HG02798 (cell line): Measurements from ENCODE around the gene OR6N2.

Experiments
- ATAC-seq: cut with Tn5 transposase; IDR thresholded peaks from one replicate; pipeline ENCODE4 v1.9.1; 2021; ENCODE audit warnings: mild to moderate bottlenecking; ENCODE audit not compliant: unreplicated experiment, poor library complexity

The OR6N2 gene, protein sequence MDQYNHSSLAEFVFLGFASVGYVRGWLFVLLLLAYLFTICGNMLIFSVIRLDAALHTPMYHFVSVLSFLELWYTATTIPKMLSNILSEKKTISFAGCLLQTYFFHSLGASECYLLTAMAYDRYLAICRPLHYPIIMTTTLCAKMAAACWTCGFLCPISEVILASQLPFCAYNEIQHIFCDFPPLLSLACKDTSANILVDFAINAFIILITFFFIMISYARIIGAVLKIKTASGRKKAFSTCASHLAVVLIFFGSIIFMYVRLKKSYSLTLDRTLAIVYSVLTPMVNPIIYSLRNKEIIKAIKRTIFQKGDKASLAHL

DNA sequence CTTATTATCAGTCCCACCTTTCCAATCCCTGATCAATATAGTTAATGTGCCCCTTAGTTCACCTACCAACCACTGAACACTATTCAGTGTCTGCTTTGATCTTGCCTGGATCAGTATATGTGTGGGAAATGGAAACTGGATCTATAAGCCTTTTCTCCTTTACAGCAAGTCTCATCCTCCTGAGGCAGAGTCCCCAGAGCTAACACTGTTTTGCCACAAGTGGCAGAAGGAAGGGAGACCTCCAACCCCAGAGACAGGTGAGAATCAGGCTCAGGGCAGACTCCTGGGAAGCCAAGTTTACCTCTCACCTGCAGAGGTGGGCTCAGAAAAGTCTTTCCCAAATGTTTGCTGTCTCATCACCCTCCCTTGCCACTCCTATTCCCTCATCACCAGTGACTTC is at the start of gene OR6N2:
TSS of gene OR6N2 (minus strand) at position 101 of the 400 bp plus-strand sequence. CDS start 3,569 bp downstream, outside the sequence.
- no peak for ATAC-seq

DNA sequence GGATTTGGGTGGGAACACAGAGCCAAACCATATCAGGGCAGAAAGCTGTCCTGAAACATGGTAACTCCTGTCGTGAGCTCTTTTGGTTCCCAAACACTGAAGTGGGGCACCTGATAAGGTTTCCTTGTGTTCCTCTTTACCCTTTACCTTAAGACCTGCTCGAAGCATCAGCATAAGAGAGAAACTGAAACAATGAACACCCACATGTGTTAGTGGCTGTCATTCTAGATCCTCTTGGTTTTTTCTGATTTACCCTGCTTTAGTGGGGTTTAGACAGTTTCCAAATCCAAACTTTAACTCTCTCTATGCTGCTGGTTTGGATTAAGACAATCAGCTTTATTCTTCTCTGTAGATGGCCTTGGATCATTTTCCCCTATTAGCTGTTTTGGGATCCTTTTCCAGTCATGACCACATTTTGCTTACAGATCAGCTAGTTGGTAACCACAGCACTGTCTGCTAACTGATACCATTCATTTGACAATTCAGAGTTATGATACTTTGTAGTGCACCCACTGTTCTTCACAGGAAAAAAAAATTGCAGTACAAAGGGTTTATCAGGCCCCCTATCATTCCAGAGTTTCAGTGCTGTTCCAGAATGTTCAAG is 49.2 kb upstream of the OR6N2 start:
- ATAC-seq, result peak; percentile 74

DNA sequence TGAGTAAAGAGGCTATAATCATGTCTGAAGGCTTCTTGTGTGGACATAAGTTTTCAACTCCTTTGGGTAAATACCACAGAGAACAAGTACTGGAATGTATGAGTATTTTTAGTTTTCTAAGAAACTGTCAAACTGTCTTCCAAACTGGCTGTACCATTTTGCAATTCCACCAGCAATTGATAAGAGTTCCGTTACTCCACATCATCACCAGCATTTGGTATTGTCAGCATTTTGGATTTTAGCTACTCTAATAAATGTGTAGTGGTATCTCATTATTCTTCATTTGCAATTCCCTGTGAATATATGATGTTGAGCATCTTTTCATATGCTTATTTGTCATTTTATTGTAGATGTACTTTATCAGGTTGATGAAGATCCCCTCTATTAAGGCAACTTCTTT is 40.7 kb upstream of the OR6N2 start:
- ATAC-seq, result no peak

DNA sequence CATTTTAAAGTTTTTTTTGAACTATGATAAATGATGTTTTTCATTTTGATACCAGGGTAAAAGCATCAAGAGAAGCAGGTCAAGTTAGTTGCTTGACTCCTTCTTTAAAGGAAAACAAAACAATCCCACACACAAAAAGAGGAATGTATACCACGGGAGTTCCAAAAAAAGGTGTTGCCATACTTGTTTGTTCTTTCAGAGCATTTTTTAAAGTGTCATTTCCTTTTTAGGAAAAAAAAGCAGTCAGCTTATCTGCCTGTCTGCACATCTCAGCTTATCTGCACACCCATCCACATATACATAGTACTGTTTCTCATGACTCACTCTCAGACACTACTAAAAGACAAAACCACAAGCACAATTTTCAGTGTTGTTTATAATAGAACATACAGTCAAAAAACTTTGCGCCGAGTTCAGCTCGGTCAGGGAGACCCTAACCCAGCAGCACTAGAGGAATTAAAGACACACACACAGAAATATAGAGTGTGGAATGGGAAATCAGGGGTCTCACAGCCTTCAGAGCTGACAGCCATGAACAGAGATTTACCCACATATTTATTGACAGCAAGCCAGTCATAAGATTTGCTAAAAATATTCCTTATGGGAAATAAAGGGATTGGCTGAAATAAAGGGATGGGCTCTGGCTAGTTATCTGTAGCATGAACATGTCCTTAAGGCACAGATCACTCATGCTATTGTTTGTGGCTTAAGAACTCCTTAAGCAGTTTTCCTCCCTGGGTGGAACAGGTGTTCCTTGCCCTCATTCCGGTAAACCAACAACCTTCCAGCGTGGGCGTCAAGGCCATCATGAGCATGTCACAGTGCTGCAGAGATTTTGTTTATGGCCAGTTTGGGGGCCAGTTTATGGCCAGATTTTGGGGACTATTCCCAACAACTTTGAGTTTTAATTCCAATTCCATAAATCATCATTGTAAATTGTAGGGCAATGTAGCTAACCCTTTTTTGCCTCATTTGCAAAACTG is 38.7 kb upstream of the OR6N2 start:
- peak; percentile 94 for ATAC-seq

DNA sequence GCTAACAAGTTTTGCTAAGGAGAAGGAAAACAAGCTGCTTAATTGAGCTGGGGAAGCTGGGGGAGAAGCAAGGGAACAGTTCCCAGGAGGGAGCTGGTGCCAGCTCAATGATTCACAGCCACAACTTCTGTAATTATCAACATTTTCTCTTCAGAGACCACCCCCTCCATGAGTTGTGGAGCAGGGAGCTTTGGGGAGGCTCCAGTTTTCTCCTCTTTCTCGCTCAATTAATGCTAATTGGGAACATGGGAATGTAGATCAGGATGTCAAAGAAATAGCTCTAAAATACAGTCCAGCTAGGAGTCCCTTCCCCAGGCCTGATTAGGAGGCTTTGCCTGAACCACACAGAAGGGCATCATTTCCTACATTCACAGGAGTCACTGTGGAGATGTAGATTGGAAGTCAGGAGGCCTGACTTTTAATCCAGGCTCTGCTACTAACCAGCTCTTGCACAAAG is 38.0 kb upstream of the OR6N2 start:
- no peak for ATAC-seq

DNA sequence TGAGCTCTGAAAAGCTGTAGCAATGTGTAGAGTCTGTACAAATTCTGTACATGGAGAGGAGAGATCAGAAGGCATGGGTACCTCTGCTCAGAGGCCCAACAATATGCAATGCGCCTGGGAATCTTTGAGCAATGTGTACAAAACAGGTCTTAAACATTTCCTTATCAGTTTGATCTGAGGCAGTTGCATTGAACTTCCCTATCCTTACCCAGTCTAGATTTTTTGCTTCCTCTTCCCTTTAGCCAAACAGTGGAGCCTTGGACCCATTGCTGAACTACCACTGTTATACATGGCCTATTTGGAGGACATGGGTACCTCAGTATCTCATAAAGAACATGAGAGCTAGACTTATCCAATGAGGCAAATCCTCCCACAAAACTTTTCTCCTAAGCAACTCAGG is 37.6 kb upstream of the OR6N2 start:
- ATAC-seq, result no peak

DNA sequence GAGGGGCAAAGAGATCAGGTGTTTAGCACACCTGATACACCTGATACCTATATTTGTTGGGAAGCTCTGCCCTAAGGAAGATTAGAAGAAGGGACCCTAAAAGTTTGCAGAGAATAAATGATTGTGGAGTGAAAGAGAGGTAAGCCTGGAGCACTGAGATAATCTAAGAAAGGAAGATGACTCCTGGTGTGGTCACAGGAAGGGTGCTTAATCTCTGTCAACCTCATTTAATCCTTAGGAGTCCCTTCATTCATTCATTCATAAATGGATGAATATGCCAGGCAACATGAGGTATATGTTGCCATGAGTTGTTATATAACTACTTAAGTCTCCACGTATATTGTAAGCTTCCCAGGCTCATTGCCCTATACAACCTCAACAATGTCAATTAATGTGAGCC is 34.0 kb upstream of the OR6N2 start:
- ATAC-seq, result no peak

DNA sequence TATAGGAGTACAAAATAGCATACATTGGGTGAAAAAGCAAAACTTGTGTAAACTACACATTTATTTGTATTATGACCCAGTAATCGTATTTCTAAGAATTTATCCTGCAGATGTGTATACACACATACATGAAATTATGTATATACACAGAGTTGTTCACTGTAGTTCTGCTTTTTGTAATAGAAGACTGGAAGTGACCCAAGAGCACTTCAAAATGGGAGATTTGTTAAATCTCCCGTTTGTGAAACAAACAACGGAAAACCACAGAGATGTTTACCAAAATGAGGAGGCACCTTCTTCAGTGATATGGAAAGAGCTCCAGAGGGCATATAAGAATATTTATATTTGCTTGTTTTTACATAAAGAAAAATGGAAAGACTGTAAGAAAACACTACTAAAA is 32.2 kb upstream of the OR6N2 start:
- ATAC-seq, result no peak

DNA sequence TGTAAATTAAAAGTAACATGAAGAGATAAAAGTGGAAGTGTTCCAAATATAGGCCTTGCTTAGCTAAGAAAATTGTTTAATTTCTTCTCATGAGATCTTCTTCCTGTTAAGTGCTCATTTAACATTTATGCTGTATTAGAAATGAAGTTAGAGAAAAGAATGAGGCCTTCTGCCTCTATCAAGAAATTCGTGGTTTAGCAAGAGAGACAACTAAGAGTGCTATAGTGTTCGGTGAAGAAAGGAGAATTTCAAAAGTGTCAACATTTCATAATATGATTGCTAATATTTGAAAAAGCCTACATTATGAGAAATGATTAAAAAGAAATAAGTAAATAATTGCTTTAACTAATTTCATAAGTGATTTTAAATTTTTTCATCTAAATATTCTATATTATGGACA is 31.3 kb upstream of the OR6N2 start:
- ATAC-seq, result no peak

DNA sequence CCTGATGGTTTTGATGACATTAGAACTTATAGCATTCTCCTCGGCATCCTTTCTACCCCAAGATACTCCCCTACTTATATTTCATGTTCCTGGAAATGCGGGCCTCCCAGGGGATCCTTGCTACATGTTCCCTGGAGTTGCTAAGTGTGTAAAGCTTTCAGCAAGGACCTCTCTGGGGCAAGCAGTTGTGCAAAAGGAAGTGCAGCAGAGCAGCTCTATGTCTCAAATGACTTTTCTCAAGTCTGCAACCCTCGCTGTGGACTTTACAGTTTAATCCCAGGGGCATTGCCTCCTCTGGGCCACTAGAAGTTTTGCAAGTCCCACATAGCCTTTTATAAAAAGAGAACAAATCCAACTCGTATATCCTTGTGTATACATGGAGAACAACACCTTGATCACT is 29.3 kb upstream of the OR6N2 start:
- ATAC-seq, result no peak

DNA sequence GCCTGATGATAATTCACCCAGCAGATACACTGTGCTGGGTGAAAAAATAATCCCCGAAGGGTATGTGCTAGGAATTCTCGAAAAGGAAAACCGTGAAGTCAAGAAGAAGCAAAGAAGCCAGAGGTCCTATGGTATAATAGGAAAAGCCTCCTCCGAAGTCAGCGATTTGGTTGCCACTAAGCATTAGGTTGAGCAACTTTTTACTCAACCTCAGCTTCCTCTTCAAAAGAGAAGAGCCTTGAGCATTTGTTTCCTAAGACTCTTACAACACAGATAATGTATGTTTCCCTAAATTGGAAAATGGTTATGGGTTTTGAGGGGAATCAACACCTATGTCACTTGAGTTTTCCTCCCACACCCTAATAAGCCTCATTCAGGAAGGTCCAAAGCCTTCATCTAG is 28.9 kb upstream of the OR6N2 start:
- ATAC-seq, result no peak

DNA sequence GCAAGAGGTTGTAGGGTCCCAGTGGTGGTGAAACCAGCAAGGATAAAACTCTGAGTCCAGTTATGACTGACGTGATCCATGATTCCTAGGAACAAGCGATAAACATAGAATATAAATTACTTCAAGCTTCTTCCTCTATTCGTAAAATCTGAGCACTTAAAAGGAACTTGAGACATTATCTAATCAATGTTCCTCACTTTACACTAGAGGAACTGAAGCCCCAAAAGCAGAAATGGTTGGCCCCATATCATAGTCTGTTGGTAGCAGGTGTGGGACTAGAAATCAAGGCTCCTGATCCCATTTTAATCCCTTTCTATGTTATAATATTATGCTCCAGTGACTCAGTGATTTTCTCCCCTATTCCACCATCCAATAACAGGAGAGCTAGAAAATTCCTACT is 28.3 kb upstream of the OR6N2 start:
- ATAC-seq, result no peak

DNA sequence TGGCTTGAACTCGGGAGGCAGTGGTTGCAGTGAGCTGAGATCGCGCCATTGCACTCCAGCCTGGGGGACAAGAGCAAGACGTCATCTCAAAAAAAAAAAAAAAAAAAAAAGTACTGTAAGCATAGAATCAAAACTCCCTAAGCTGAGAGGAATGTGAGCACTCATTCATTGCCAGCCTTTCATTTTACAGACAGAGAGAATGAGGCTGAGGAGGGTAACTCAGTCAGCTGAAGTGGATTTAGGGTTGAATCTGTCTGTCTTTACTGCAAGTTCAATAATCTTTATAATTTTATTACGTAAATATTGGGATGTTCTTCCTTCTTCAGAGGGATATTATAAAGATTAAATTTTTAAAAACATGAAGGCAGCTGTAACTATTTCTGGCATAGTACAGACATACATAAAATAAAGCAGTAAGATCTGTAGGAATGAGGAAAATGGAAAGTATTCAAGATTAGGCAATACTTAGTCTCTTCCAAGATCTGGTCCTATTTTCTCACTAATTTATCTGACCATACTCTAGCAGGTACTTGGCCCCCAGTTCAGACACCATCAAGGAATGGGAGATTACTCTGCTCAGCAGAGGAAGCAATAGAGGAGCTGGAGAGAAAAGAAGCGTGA is 26.0 kb upstream of the OR6N2 start:
- ATAC-seq, result no peak

DNA sequence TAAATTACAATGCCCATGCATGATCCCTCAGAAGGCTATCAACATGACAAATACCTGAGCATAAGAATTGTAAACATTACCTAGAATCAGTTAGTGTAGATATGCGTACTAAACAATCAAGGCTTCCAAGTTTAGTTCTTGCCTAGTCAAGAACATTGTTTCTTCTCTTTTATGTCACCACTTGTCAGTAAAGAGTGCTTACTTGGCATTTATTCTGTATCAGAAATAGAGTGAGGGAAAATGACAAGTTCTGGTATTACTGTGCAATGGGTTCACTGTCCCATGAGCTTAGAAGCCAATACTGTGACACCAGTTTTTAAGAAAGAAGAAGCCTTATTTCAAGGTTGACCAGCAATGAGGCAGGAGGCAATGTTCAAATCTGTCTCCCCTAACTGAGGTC is 22.7 kb upstream of the OR6N2 start:
- no peak for ATAC-seq

DNA sequence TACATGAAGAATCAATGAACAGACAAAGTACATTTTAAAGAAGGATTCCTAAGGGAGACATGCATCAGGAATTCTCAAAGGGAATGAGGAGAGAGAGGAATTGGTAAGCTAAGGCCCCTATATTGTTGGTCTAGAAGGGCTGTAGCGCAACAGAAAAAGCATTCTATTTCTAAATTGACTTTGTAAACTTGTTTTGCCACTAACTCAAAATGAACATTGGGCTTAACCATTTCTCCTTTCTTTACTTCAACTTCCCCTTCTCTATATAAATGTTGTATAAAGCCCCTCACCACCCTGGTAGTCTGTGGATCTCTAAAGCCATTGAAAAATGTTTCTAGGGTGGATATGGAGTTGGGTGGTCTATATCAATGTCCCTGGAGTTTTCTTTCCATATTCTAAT is 20.4 kb upstream of the OR6N2 start:
- ATAC-seq, result no peak

DNA sequence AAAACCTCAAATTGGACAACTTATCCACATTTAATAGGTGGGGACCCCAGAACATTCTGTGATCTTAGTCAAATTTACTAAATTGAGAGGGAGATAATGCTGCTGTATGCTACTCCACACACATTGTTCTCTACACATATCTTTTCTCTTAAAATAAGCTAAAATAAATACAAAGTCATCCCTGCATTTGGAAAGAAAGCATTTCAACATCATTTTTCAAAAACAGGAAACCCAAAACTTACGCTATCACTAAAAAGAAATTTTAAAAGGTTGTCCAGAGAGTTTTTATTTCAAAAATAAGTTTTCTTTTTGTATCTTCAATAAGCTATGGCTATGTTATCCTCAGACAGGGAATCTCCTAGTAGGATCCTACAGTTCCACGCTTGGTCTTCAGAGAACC is 19.5 kb upstream of the OR6N2 start:
- no peak for ATAC-seq

DNA sequence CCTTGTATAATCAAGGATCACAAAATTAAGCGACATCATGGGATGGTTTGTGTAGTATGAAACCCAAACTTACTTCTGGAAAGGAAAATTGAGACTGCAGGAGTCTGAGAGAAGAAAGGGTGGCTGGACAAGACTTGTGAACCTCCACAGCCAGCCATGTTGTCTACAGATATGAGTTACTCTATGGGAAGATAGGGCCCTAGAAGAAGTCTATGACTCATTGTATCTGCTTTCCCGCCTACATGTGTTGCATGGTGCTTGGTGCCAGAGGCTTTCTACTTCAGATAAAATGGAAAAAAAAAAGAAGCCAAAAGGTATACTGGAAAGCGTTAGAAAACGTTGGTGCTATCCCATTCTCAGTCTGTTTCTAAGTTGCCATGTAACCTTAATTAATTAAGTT is 18.7 kb upstream of the OR6N2 start:
- no peak for ATAC-seq

DNA sequence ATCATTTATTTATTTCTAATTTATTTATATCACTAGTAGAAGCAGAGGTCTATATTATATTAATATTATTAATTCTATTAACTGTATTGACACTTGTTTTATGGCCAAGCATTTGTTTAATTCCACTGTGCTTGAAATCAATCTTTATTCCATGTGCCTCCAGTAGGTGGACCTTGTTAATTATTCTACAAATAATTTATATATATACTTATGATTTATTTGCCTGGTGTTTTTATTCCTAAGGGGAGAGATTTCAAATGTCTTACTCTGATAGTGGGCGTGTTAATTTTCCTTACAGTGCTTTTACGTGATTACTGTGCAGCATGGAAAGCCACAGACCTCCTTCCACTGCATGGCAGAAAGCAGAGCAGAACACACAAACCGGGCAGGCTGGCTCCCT is 17.5 kb upstream of the OR6N2 start:
- ATAC-seq, result no peak

DNA sequence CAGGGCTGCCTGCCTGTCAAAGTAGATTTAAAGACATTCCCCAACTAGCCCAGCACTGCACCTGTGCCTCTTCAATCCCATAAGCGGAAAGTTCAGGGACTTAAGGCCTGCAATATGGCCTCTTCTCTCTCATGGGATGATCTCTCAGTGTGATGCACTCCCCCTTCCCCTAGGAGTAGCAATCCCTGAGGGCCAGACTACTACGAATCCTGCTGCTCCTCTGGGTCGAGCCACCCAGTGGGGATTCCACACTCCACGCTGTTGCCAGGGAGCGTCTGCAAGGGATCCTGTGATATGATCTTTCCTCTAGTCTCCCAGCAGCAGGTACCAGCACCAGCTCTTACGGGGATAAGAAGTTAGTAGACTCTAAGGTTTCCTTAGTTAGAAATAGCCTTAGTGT is 13.2 kb upstream of the OR6N2 start:
- ATAC-seq, result no peak

DNA sequence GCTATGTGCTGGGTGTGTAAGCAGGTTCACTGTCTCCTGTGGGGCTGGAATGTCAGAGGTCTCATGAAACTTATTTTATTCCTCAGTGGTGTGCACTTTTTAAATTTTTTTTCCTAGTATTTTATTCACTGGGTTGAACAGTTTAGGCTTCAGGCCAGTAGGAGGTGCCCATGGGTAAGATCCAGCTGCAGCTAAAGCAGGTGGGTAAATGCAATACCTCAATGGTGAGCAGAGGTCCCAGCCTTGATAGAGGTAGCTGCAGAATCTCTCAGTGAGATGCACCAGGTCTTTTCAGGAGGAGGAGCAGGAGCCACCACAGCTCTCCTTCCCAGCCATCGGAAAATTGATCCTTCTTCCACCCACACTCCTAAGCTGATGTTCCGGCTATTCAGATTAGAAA is 12.6 kb upstream of the OR6N2 start:
- peak; percentile 58 for ATAC-seq
